Activated T-helper 1 cell treated with Interleukin-2 at 50 U/mL for 16 hours (primary cell): ENCODE measurements around the gene GPR39.

Experiments
- DNase-seq: peaks from one replicate; pipeline ENCODE4 v3.0.0-alpha.2; 2020; ENCODE audit warnings: low read depth

Gene GPR39

GRCh38 chr2:132642415-132642814 lies 225.8 kb downstream of the GPR39 start:
- DNase-seq, result no peak

- DNase-seq, result no peak
Measured at GRCh38 chr2:132645176-132645575, 228.6 kb downstream of the GPR39 start.

- no peak for DNase-seq
Measured at GRCh38 chr2:132645722-132646539, 229.3 kb downstream of the GPR39 start.

GRCh38 chr2:132646540-132647108 lies 230.0 kb downstream of the GPR39 start:
- DNase-seq, result no peak

GRCh38 chr2:132651115-132652045 lies 234.8 kb downstream of the GPR39 start:
- no peak for DNase-seq

GRCh38 chr2:132652474-132652873 lies 235.9 kb downstream of the GPR39 start:
- DNase-seq, result no peak

- DNase-seq, result no peak
Measured at GRCh38 chr2:132654335-132654734, 237.7 kb downstream of the GPR39 start.

- DNase-seq, result no peak
Measured at GRCh38 chr2:132654968-132655367, 238.4 kb downstream of the GPR39 start.

GRCh38 chr2:132656266-132656975 lies 239.8 kb downstream of the GPR39 start:
- no peak for DNase-seq

- no peak for DNase-seq
Measured at GRCh38 chr2:132659331-132659730, 242.7 kb downstream of the GPR39 start.

- no peak for DNase-seq
Measured at GRCh38 chr2:132662732-132663131, 246.1 kb downstream of the GPR39 start.

GRCh38 chr2:132664096-132664495 lies 247.5 kb downstream of the GPR39 start:
- no peak for DNase-seq

GRCh38 chr2:132665401-132666140 lies 249.0 kb downstream of the GPR39 start:
- no peak for DNase-seq

- no peak for DNase-seq
Measured at GRCh38 chr2:132667706-132668105, 251.1 kb downstream of the GPR39 start.

GRCh38 chr2:132668189-132668823 lies 251.7 kb downstream of the GPR39 start:
- DNase-seq, result no peak

- no peak for DNase-seq
Measured at GRCh38 chr2:132668987-132669907, 252.6 kb downstream of the GPR39 start.

GRCh38 chr2:132669908-132670495 lies 253.4 kb downstream of the GPR39 start, which contains the start of gene LYPD1:
LYPD1 (minus strand) TSS chr2:132670205; CDS start chr2:132669932, 273 bp downstream.
- DNase-seq, result no peak

- DNase-seq, result no peak
Measured at GRCh38 chr2:132670496-132671150, 254.0 kb downstream of the GPR39 start.
